GM12878 (cell line): ENCODE measurements around the gene SLC35F3. TPM values are rescaled to one million over a fixed set of nuclear protein-coding genes. Genes with fewer than 3 reads are reported as not detected.

Experiments
- ATAC-seq: fragments of 200-7000 bp; cut with Tn5 transposase; 3 replicates; pipeline ENCODE4 v1.9.1; 2020; ENCODE audit warnings: mild to moderate bottlenecking, moderate library complexity
- BruUV-seq: library from RNA; stranded (reverse); fragments of 400-500 nt; replicated peaks from 2 replicates; lab custom pipeline; 2021; lab: Mats Ljungman, UMichigan
- CTCF ChIA-PET: fragments of 300-600 bp; sonication (Branson Sonifier 250); formaldehyde crosslinking; extraction: SDS; loops from one replicate; lab custom pipeline; 2021; ENCODE audit warnings: inconsistent platforms; lab: Yijun Ruan, JAX
- POLR2A ChIA-PET: fragments of 350-600 bp; formaldehyde crosslinking; extraction: SDS; loops from one replicate; lab custom pipeline; 2021; ENCODE audit warnings: inconsistent platforms; lab: Charles Lee
- RAD21 ChIA-PET: fragments of 300-600 bp; sonication (Branson Sonifier 250); formaldehyde crosslinking; loops from one replicate; lab custom pipeline; 2023; ENCODE audit warnings: antibody characterized with exemption; ENCODE audit not compliant: unreplicated experiment; lab: Charles Lee
- SMC1A ChIA-PET: fragments of 300-600 bp; sonication (Branson Sonifier 250); formaldehyde crosslinking; loops from one replicate; lab custom pipeline; 2023; ENCODE audit not compliant: unreplicated experiment, uncharacterized antibody; lab: Charles Lee
- DNase-seq: peaks from one replicate; pipeline ENCODE4 v3.0.0-alpha.2; 2011; ENCODE audit warnings: low read depth, low spot score
- FAIRE-seq: peaks from 3 replicates; lab custom pipeline; 2011; peaks lifted over from hg19 to GRCh38; lab: Jason Lieb, UNC
- H2AFZ ChIP-seq: 2 replicates; pipeline ENCODE4 v1.6.0; 2011; ENCODE audit warnings: low read depth, low read length, control low read depth; ENCODE audit not compliant: control insufficient read depth
- H3K27ac ChIP-seq: 2 replicates; pipeline ENCODE4 v1.5.1; 2011; ENCODE audit warnings: control low read depth; ENCODE audit not compliant: control insufficient read depth, insufficient read depth
- H3K27me3 ChIP-seq, 2 experiments: replicated peaks in 1 of 2; 2 replicates each; pipeline versions ENCODE4 v1.6.0 to v1.6.1; 2011; ENCODE audit warnings: low read length in 1 of 2; ENCODE audit not compliant: control insufficient read depth in 2 of 2, insufficient read depth in 2 of 2
- H3K36me3 ChIP-seq, 2 experiments: 2 replicates each; pipeline ENCODE4 v1.5.1; 2011; ENCODE audit warnings: low read length in 1 of 2; ENCODE audit not compliant: control insufficient read depth in 2 of 2, insufficient read depth in 2 of 2
- H3K4me1 ChIP-seq: 2 replicates; pipeline ENCODE4 v1.6.1; 2011; ENCODE audit warnings: mild to moderate bottlenecking, low read length, moderate library complexity, mixed read lengths; ENCODE audit not compliant: control insufficient read depth, insufficient read depth
- H3K4me2 ChIP-seq: 2 replicates; pipeline ENCODE4 v1.6.0; 2011; ENCODE audit warnings: control low read depth; ENCODE audit not compliant: control insufficient read depth, insufficient read depth
- H3K4me3 ChIP-seq: fragments of 200-600 bp; sonication (generic); 2 replicates; pipeline ENCODE4 v1.5.1; 2016
- H3K79me2 ChIP-seq: 2 replicates; pipeline ENCODE4 v1.6.0; 2011; ENCODE audit warnings: low read length; ENCODE audit not compliant: control insufficient read depth, insufficient read depth
- H3K9ac ChIP-seq: 2 replicates; pipeline ENCODE4 v1.8.0; 2011; ENCODE audit warnings: low read length, control low read depth, mixed read lengths; ENCODE audit not compliant: control insufficient read depth, insufficient read depth
- H3K9me3 ChIP-seq: replicated peaks from 3 replicates; pipeline ENCODE4 v1.5.1; 2011; ENCODE audit warnings: mild to moderate bottlenecking, low read length; ENCODE audit not compliant: control insufficient read depth, insufficient read depth
- H4K20me1 ChIP-seq: 2 replicates; pipeline ENCODE4 v1.6.0; 2011; ENCODE audit not compliant: control insufficient read depth, insufficient read depth
- BMI1 ChIP-seq: fragments of 450-650 bp; IDR thresholded peaks from 2 replicates; pipeline ENCODE4 v1.6.1; 2016; ENCODE audit warnings: mild to moderate bottlenecking, moderate library complexity, borderline replicate concordance
- CHD1 ChIP-seq: IDR thresholded peaks from 2 replicates; pipeline ENCODE4 v1.6.1; 2012; ENCODE audit warnings: low read depth, low read length, improper control_type of control experiment
- E2F4 ChIP-seq: IDR thresholded peaks from 2 replicates; pipeline ENCODE4 v1.6.1; 2012; ENCODE audit warnings: low read depth, low read length, improper control_type of control experiment
- MLLT1 ChIP-seq: fragments of 450-650 bp; IDR thresholded peaks from 2 replicates; pipeline ENCODE4 v1.6.1; 2016; ENCODE audit warnings: mild to moderate bottlenecking
- MTA2 ChIP-seq: fragments of 450-650 bp; IDR thresholded peaks from 2 replicates; pipeline ENCODE4 v1.6.1; 2016; ENCODE audit warnings: low read depth, mild to moderate bottlenecking, moderate library complexity
- NR2F1 ChIP-seq: fragments of 450-650 bp; conservative IDR thresholded peaks from 2 replicates; pipeline ENCODE4 v1.6.1; 2017; ENCODE audit warnings: mild to moderate bottlenecking
- PKNOX1 ChIP-seq: fragments of 450-650 bp; IDR thresholded peaks from 2 replicates; pipeline ENCODE4 v1.6.1; 2016; ENCODE audit warnings: mild to moderate bottlenecking
- RAD51 ChIP-seq: fragments of 450-650 bp; IDR thresholded peaks from 2 replicates; pipeline ENCODE4 v1.6.1; 2016; ENCODE audit warnings: moderate library complexity, mild to moderate bottlenecking, inconsistent platforms
- RCOR1 ChIP-seq: conservative IDR thresholded peaks from 2 replicates; pipeline ENCODE4 v1.6.1; 2012; ENCODE audit warnings: low read depth, low read length, improper control_type of control experiment
- TARDBP ChIP-seq: IDR thresholded peaks from 2 replicates; pipeline ENCODE4 v1.6.1; 2016; ENCODE audit warnings: borderline replicate concordance
- TCF12 ChIP-seq: IDR thresholded peaks from 2 replicates; pipeline ENCODE4 v1.6.1; 2011; ENCODE audit warnings: low read depth, mild to moderate bottlenecking, low read length
- WRNIP1 ChIP-seq: IDR thresholded peaks from 2 replicates; pipeline ENCODE4 v1.6.1; 2011; ENCODE audit warnings: low read depth, low read length, improper control_type of control experiment, borderline replicate concordance
- YY1 ChIP-seq: IDR thresholded peaks from 2 replicates; pipeline ENCODE4 v1.6.1; 2011; ENCODE audit warnings: low read depth, mild to moderate bottlenecking, low read length
- ZBED1 ChIP-seq: IDR thresholded peaks from 2 replicates; pipeline ENCODE4 v1.6.1; 2016; ENCODE audit warnings: borderline replicate concordance
- ZNF384 ChIP-seq: IDR thresholded peaks from 2 replicates; pipeline ENCODE4 v1.6.1; 2012; ENCODE audit warnings: low read depth, mild to moderate bottlenecking, low read length, improper control_type of control experiment, borderline replicate concordance
- ZSCAN29 ChIP-seq: fragments of 450-650 bp; IDR thresholded peaks from 2 replicates; pipeline ENCODE4 v1.6.1; 2017; ENCODE audit warnings: mild to moderate bottlenecking, moderate library complexity
- ZZZ3 ChIP-seq: IDR thresholded peaks from 2 replicates; pipeline ENCODE4 v1.6.1; 2011; ENCODE audit warnings: low read depth; ENCODE audit not compliant: control insufficient read depth, insufficient read length
- WGBS: methylation state at CpG from one replicate; pipeline ENCODE4 v1.1.6; 2016; ENCODE audit warnings: low lambda C conversion rate; ENCODE audit not compliant: insufficient replicate concordance, insufficient coverage; ENCODE audit errors: missing lambda C conversion rate; 5-methylcytosine and 5-hydroxymethylcytosine counted together
- in situ Hi-C: fragments of 300-500 bp; cut with MboI; formaldehyde crosslinking; loops from 9 replicates; pipeline ENCODE4 v1.14.3; 2018; ENCODE audit warnings: mixed read lengths
- intact Hi-C: fragments of 100-400 bp; cut with micrococcal nuclease; formaldehyde crosslinking; loops from one replicate; pipeline ENCODE4 v1.14.2; 2022; ENCODE audit not compliant: unreplicated experiment
- polyA plus RNA-seq, 11 experiments: library from polyadenylated mRNA; depleted of rRNA in 4 of 11; unstranded in 6 of 11; stranded (reverse) in 5 of 11; fragments of >200 nt; fragmentation: Nextera tagmentation in 4 of 11; fragmentation: Illumina TruSeq in 1 of 11; extraction: Ambion mirVana in 4 of 11; extraction: Trizol in 1 of 11; gene quantifications; 1 replicate in 1 of 11; 2 replicates in 10 of 11; pipeline versions ENCODE4 v1.2.1 to v1.2.3, GENCODE V29; 2011 to 2016; ENCODE audit warnings: inconsistent platforms in 2 of 11, missing spikeins in 2 of 11, low read depth in 1 of 11
- total RNA-seq, 4 experiments: library from RNA; depleted of rRNA in 3 of 4; stranded (reverse); fragments of >200 nt in 3 of 4; fragmentation: Illumina TruSeq in 1 of 4; extraction: Trizol in 1 of 4; gene quantifications; 2 replicates each; pipeline versions ENCODE4 v1.2.1 to v1.2.3, GENCODE V29; 2013 to 2021
- TF ChIP-seq, protein P1 (sequence below): IDR thresholded peaks from 2 replicates; pipeline ENCODE4 v1.6.1; 2011; ENCODE audit warnings: low read depth, low read length, improper control_type of control experiment, borderline replicate concordance

SLC35F3 gene
- total and polyA plus RNA-seq, 10 of the 15 experiments (the other 5 are each of a cell fraction or from before 2014, with no cell fraction given): 1.0 to 8.6 (median 5.7) TPM

GRCh38 chr1:233972951-233973635 is 68.6 kb downstream of the SLC35F3 start:
- RAD21 ChIA-PET: no interaction called here
- Histone ChIP-seq H3K9ac (no peak overlapping the region), H3K4me3 (no peak overlapping the region), H2AFZ (no peak overlapping the region), H3K4me2 (no peak overlapping the region), H3K9me3 (no peaks in the 10 kb centered on the region), H3K79me2 (no peaks in the 10 kb centered on the region), H4K20me1 (no peaks in the 10 kb centered on the region), H3K27ac (no peak overlapping the region), H3K27me3 (no peaks in the 10 kb centered on the region; a peak in 1 of 4 replicates), H3K36me3 (no peaks in the 10 kb centered on the region), H3K4me1 (no peaks in the 10 kb centered on the region)
- DNase-seq (no peak), FAIRE-seq (no peak), ATAC-seq (no peak)
- SMC1A ChIA-PET: no interaction called here
- WGBS: 27% methylated on average over 7 of the region's 7 CpGs
- intact Hi-C loops: no loop called here
- no TSS peak for BruUV-seq
- in situ Hi-C loops: no loop called here
- TF ChIP-seq YY1: no peak
- TF ChIP-seq NR2F1: no peak
- TF ChIP-seq BMI1: no peak
- no peak for TF ChIP-seq RAD51
- no peak for TF ChIP-seq ZZZ3
- TF ChIP-seq RCOR1: no peak
- no peak for TF ChIP-seq MLLT1
- TF ChIP-seq TCF12: no peak
- no peak for TF ChIP-seq WRNIP1
- TF ChIP-seq E2F4: no peak
- TF ChIP-seq PKNOX1: no peak
- TF ChIP-seq ZSCAN29: no peak
- no peak for TF ChIP-seq MTA2
- TF ChIP-seq CHD1: no peak
- TF ChIP-seq ZNF384: no peak
- no peak for TF ChIP-seq ZBED1
- no peak for TF ChIP-seq TARDBP
- TF ChIP-seq, protein P1, sequence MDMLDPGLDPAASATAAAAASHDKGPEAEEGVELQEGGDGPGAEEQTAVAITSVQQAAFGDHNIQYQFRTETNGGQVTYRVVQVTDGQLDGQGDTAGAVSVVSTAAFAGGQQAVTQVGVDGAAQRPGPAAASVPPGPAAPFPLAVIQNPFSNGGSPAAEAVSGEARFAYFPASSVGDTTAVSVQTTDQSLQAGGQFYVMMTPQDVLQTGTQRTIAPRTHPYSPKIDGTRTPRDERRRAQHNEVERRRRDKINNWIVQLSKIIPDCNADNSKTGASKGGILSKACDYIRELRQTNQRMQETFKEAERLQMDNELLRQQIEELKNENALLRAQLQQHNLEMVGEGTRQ: no peak
- POLR2A ChIA-PET: no interaction called here
- CTCF ChIA-PET: no interaction called here
